GM10266 (cell line): Measurements from ENCODE around the gene RHBDL1.

Source experiments
- DNase-seq: peaks from one replicate; pipeline ENCODE4 v3.0.0; 2012; ENCODE audit errors: extremely low spot score
- CTCF ChIP-seq: IDR thresholded peaks from 2 replicates; pipeline ENCODE4 v1.5.1; 2012; ENCODE audit warnings: mild to moderate bottlenecking, low read depth; ENCODE audit not compliant: control insufficient read depth, insufficient read depth; ENCODE audit errors: missing control alignments

The RHBDL1 gene

DNA sequence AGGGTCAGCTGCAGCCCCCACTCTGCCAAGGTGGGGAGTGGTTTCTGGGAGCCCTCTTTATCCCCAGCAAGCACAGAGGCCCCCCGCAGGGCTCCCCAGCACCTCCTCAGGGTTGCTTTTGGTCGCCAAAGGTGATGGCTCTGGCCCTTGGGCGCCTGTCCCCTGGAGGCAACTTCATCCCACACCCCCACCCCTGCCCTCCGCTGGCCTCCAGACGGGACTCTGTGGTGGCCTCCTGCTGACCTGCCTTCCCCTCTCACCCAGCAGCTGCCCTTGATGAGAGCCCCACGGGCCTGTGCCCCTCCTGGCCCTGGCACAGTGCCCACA lies 15.4 kb upstream of the RHBDL1 start:
- DNase-seq = no peak
- TF ChIP-seq CTCF = no peak

DNA sequence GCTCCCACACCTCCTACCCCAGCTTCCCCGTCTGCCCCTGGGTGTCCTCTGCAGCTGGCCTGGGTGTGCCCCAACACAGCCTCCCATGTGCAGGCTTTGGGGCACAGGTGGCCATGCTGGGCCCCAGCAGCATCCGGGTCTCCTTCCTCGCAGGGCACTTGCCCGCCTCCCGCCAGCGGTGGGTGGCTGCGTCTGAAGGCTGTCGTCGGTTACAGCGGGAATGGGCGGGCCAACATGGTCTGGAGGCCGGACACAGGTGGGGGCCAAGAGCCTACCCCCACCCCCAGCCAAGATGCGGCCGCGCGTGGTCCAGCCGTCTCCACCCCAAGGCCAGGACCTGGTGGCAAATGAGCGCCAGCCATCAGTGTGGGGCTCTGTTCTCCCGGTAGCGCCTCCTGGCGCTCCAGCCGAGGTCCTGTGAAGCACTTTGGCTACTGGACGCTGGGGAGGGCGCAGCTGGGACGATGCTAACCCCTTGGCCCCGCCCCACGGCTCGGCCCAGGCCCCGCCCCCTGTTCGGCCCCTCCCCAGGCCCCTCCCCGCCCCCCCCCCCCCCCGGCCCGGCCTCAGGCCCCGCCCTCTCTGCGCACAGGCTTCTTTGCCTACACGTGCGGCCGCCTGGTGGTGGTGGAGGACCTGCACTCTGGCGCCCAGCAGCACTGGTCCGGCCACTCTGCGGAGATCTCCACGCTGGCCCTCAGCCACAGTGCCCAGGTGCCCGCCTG lies 14.8 kb upstream of the RHBDL1 start:
- TF ChIP-seq CTCF = peak; percentile 60
- DNase-seq = peak; percentile 99

- DNase-seq = no peak
- TF ChIP-seq CTCF = no peak
These were observed 14.2 kb upstream of the RHBDL1 start for GRCh38 chr16:661184-661821.

- no peak for TF ChIP-seq CTCF
- DNase-seq = no peak
These were observed 13.4 kb upstream of the RHBDL1 start for GRCh38 chr16:662095-662494.

DNA sequence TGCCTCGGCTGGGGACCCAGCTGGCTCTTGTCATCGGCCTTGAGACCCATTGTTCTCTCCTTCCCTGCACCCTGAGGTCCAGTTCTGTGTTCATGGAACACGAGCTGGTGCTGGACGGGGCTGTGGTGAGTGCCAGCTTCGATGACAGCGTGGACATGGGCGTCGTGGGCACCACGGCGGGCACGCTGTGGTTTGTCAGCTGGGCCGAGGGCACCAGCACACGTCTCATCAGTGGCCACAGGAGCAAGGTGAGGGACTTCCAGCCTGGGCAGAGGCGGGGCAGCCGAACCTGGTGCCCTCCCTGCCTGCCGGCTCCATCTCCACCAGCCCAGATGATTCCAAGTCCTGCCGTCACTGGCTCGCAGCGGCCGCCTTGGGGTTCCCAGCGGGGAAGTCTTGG lies 12.9 kb upstream of the RHBDL1 start:
- TF ChIP-seq CTCF = no peak
- DNase-seq = no peak

DNA sequence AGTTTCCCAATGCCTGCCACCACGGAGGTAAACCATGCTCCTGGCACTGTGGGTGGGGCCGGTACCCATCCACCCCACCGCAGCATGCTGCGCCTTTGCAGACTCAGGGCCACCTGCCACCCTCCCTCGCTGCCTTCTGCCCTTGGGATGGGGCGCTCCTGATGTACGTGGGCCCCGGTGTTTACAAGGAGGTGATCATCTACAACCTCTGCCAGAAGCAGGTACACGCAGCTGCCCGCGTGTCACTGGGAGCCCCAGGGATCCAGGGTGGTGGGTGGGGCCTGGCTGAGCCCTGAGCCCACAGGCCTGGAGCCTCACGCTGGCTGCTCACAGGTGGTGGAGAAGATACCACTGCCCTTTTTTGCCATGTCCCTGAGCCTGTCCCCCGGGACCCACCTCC lies 8.9 kb upstream of the RHBDL1 start:
- DNase-seq = no peak
- TF ChIP-seq CTCF = no peak

DNA sequence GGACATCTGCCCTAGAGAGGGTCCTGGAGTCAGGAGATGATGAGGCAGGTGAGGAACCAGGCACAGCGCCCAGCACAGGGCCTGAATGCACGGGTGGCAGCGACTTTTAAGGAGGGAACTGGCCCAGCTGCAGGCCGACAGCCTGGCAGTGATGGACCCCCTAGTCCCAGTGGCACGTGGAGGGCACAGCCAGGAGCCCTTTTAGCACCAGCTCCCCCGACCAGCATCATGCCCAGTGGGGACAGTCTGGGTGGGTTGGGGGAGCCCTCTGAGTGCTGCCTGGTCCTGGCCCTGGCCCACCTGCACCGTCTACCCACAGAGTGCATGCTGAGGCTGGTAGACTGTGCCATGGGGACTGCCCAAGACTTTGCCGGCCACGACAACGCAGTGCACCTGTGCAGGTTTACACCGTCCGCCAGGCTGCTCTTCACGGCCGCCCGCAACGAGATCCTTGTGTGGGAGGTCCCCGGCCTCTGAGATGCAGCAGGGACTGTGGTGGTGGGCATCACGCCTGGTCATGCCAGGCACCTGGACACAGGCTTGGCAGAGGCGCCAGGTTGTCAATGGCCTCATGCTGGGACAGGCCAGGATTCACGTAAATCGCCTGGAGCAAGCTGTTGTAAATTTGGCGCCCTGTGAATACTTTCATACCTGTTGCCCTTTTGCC lies 8.2 kb upstream of the RHBDL1 start:
- TF ChIP-seq CTCF = no peak

More for the DNA sequence above, 8.2 kb upstream of the RHBDL1 start:
- DNase-seq = no peak
